Measurements from ENCODE around the gene SMLR1.
"Not testable (repeated sequence)": the region's sequence is repeated elsewhere in the genome, so short reads cannot be mapped to it uniquely, and the experiment has no call there.

Gene SMLR1

GRCh38 chr6:130797061-130797460, 30.1 kb upstream of the SMLR1 start:
- no peaks in the 10 kb centered on the region for H3K9me3 ChIP-seq (ENCODE audit: control insufficient read depth, low read length)
- H3K27me3 ChIP-seq (ENCODE audit: control insufficient read depth, insufficient read depth, low read length) = no peaks in the 10 kb centered on the region
- no peaks in the 10 kb centered on the region for H3K4me1 ChIP-seq (ENCODE audit: control insufficient read depth, insufficient read depth, low read length)
- H3K9ac ChIP-seq (ENCODE audit: low read length) = no peak overlapping the region
- no peak overlapping the region for H3K4me3 ChIP-seq (ENCODE audit: low read length)
- H3K36me3 ChIP-seq (ENCODE audit: control insufficient read depth, insufficient read depth, low read length) = no peaks in the 10 kb centered on the region

- not testable (repeated sequence) for H3K9me3 ChIP-seq (ENCODE audit: control insufficient read depth, low read length); H3K36me3 ChIP-seq (ENCODE audit: control insufficient read depth, insufficient read depth, low read length); H3K27me3 ChIP-seq (ENCODE audit: control insufficient read depth, insufficient read depth, low read length); H3K4me3 ChIP-seq (ENCODE audit: low read length); H3K4me1 ChIP-seq (ENCODE audit: control insufficient read depth, insufficient read depth, low read length); H3K9ac ChIP-seq (ENCODE audit: low read length)
Observed at GRCh38 chr6:130801368-130801767, 25.8 kb upstream of the SMLR1 start.

- Histone ChIP-seq H3K27me3 (ENCODE audit: control insufficient read depth, insufficient read depth, low read length) (no peaks in the 10 kb centered on the region), H3K9ac (ENCODE audit: low read length) (no peak overlapping the region), H3K9me3 (ENCODE audit: control insufficient read depth, low read length) (no peaks in the 10 kb centered on the region), H3K4me1 (ENCODE audit: control insufficient read depth, insufficient read depth, low read length) (no peaks in the 10 kb centered on the region), H3K36me3 (ENCODE audit: control insufficient read depth, insufficient read depth, low read length) (no peaks in the 10 kb centered on the region), H3K4me3 (ENCODE audit: low read length) (no peak overlapping the region)
Observed at GRCh38 chr6:130810307-130811030, 16.7 kb upstream of the SMLR1 start.

GRCh38 chr6:130811932-130812331, 15.3 kb upstream of the SMLR1 start:
- H3K4me3 ChIP-seq (ENCODE audit: low read length) = no peak overlapping the region
- H3K4me1 ChIP-seq (ENCODE audit: control insufficient read depth, insufficient read depth, low read length) = no peaks in the 10 kb centered on the region
- H3K9ac ChIP-seq (ENCODE audit: low read length) = no peak overlapping the region
- H3K27me3 ChIP-seq (ENCODE audit: control insufficient read depth, insufficient read depth, low read length) = no peaks in the 10 kb centered on the region
- no peaks in the 10 kb centered on the region for H3K36me3 ChIP-seq (ENCODE audit: control insufficient read depth, insufficient read depth, low read length)
- no peaks in the 10 kb centered on the region for H3K9me3 ChIP-seq (ENCODE audit: control insufficient read depth, low read length)

- Histone ChIP-seq H3K9me3 (ENCODE audit: control insufficient read depth, low read length) (no peaks in the 10 kb centered on the region), H3K9ac (ENCODE audit: low read length) (no peak overlapping the region), H3K27me3 (ENCODE audit: control insufficient read depth, insufficient read depth, low read length) (no peaks in the 10 kb centered on the region), H3K4me1 (ENCODE audit: control insufficient read depth, insufficient read depth, low read length) (no peaks in the 10 kb centered on the region), H3K36me3 (ENCODE audit: control insufficient read depth, insufficient read depth, low read length) (no peaks in the 10 kb centered on the region), H3K4me3 (ENCODE audit: low read length) (no peak overlapping the region)
Observed at GRCh38 chr6:130814506-130814905, 12.7 kb upstream of the SMLR1 start.

GRCh38 chr6:130815200-130816071, 11.8 kb upstream of the SMLR1 start:
- H3K4me1 ChIP-seq (ENCODE audit: control insufficient read depth, insufficient read depth, low read length) = no peaks in the 10 kb centered on the region
- no peak overlapping the region for H3K4me3 ChIP-seq (ENCODE audit: low read length)
- no peak overlapping the region for H3K9ac ChIP-seq (ENCODE audit: low read length)
- H3K27me3 ChIP-seq (ENCODE audit: control insufficient read depth, insufficient read depth, low read length) = no peaks in the 10 kb centered on the region
- no peaks in the 10 kb centered on the region for H3K9me3 ChIP-seq (ENCODE audit: control insufficient read depth, low read length)
- no peaks in the 10 kb centered on the region for H3K36me3 ChIP-seq (ENCODE audit: control insufficient read depth, insufficient read depth, low read length)

GRCh38 chr6:130822736-130823135, 4.5 kb upstream of the SMLR1 start:
- peaks cover 8% of the 10 kb centered on the region for H3K4me1 ChIP-seq (ENCODE audit: control insufficient read depth, insufficient read depth, low read length)
- no peaks in the 10 kb centered on the region for H3K36me3 ChIP-seq (ENCODE audit: control insufficient read depth, insufficient read depth, low read length)
- no peaks in the 10 kb centered on the region for H3K9me3 ChIP-seq (ENCODE audit: control insufficient read depth, low read length)
- no peak overlapping the region for H3K9ac ChIP-seq (ENCODE audit: low read length)
- no peak overlapping the region for H3K4me3 ChIP-seq (ENCODE audit: low read length)
- no peaks in the 10 kb centered on the region for H3K27me3 ChIP-seq (ENCODE audit: control insufficient read depth, insufficient read depth, low read length)

- H3K4me3 ChIP-seq (ENCODE audit: low read length) = no peak overlapping the region
- no peaks in the 10 kb centered on the region for H3K27me3 ChIP-seq (ENCODE audit: control insufficient read depth, insufficient read depth, low read length)
Observed at GRCh38 chr6:130824978-130825694, 2.1 kb upstream of the SMLR1 start.

GRCh38 chr6:130825772-130826441, 1.3 kb upstream of the SMLR1 start:
- Histone ChIP-seq H3K4me3 (ENCODE audit: low read length) (no peak overlapping the region), H3K9me3 (ENCODE audit: control insufficient read depth, low read length) (no peaks in the 10 kb centered on the region), H3K36me3 (ENCODE audit: control insufficient read depth, insufficient read depth, low read length) (no peaks in the 10 kb centered on the region), H3K27me3 (ENCODE audit: control insufficient read depth, insufficient read depth, low read length) (no peaks in the 10 kb centered on the region), H3K9ac (ENCODE audit: low read length) (no peak overlapping the region), H3K4me1 (ENCODE audit: control insufficient read depth, insufficient read depth, low read length) (peaks cover 8% of the 10 kb centered on the region)

More at GRCh38 chr6:130824978-130825694, 2.1 kb upstream of the SMLR1 start:
- Histone ChIP-seq H3K9ac (ENCODE audit: low read length) (no peak overlapping the region), H3K9me3 (ENCODE audit: control insufficient read depth, low read length) (no peaks in the 10 kb centered on the region), H3K36me3 (ENCODE audit: control insufficient read depth, insufficient read depth, low read length) (no peaks in the 10 kb centered on the region), H3K4me1 (ENCODE audit: control insufficient read depth, insufficient read depth, low read length) (peaks cover 8% of the 10 kb centered on the region)

GRCh38 chr6:130826442-130827246, 562 bp upstream of the SMLR1 start:
- H3K36me3 ChIP-seq (ENCODE audit: control insufficient read depth, insufficient read depth, low read length) = no peaks in the 10 kb centered on the region
- no peak overlapping the region for H3K4me3 ChIP-seq (ENCODE audit: low read length)
- no peaks in the 10 kb centered on the region for H3K9me3 ChIP-seq (ENCODE audit: control insufficient read depth, low read length)
- peaks cover 8% of the 10 kb centered on the region for H3K4me1 ChIP-seq (ENCODE audit: control insufficient read depth, insufficient read depth, low read length)
- no peaks in the 10 kb centered on the region for H3K27me3 ChIP-seq (ENCODE audit: control insufficient read depth, insufficient read depth, low read length)
- H3K9ac ChIP-seq (ENCODE audit: low read length) = no peak overlapping the region

- Histone ChIP-seq H3K9me3 (ENCODE audit: control insufficient read depth, low read length) (no peaks in the 10 kb centered on the region), H3K36me3 (ENCODE audit: control insufficient read depth, insufficient read depth, low read length) (no peaks in the 10 kb centered on the region), H3K4me1 (ENCODE audit: control insufficient read depth, insufficient read depth, low read length) (peaks cover 8% of the 10 kb centered on the region), H3K27me3 (ENCODE audit: control insufficient read depth, insufficient read depth, low read length) (no peaks in the 10 kb centered on the region), H3K4me3 (ENCODE audit: low read length) (no peak overlapping the region), H3K9ac (ENCODE audit: low read length) (no peak overlapping the region)
Observed at GRCh38 chr6:130829333-130829910, 2.2 kb downstream of the SMLR1 start.
